BLaER1 treated with 17β-estradiol and CSF1 and Interleukin-3, amounts not matched to agents 10 nM and 100 nM (cell line): ENCODE data around the gene RCL1.

Experiments
- H3K27ac ChIP-seq, 11 experiments: shearing (Covaris generic); formaldehyde crosslinking; 2 replicates each; pipeline ENCODE4 v1.8.1; 2022
- H3K27me3 ChIP-seq, 11 experiments: shearing (Covaris generic); formaldehyde crosslinking; 2 replicates each; pipeline ENCODE4 v1.8.1; 2022
- H3K36me3 ChIP-seq, 11 experiments: shearing (Covaris generic); formaldehyde crosslinking; 2 replicates each; pipeline ENCODE4 v1.8.1; 2022
- H3K4me1 ChIP-seq, 10 experiments: shearing (Covaris generic); formaldehyde crosslinking; 2 replicates each; pipeline ENCODE4 v1.8.1; 2022
- H3K4me2 ChIP-seq, 11 experiments: shearing (Covaris generic); formaldehyde crosslinking; 2 replicates each; pipeline ENCODE4 v1.8.1; 2022
- H3K4me3 ChIP-seq, 10 experiments: shearing (Covaris generic); formaldehyde crosslinking; 2 replicates each; pipeline ENCODE4 v1.8.1; 2022
- H3K9ac ChIP-seq, 11 experiments: shearing (Covaris generic); formaldehyde crosslinking; 2 replicates each; pipeline ENCODE4 v1.8.1; 2022
- H3K9me3 ChIP-seq, 11 experiments: shearing (Covaris generic); formaldehyde crosslinking; replicated peaks in 1 of 11; 2 replicates each; pipeline ENCODE4 v1.8.1; 2022
- H4K20me1 ChIP-seq, 11 experiments: shearing (Covaris generic); formaldehyde crosslinking; 2 replicates each; pipeline ENCODE4 v1.8.1; 2022
- Cebpa-rat ChIP-seq, 11 experiments: shearing (Covaris generic); IDR thresholded peaks; 2 replicates each; pipeline ENCODE4 v1.8.1; 2022

The RCL1 gene

GRCh38 chr9:4799033-4799430 lies 6.3 kb downstream of the RCL1 start:
- Histone ChIP-seq H3K4me1 (peaks cover 26 to 47% (median 33%) of the 10 kb centered on the region in 10 experiments), H3K4me2 (peak overlapping the region in 7 of 11 experiments; percentile 39 to 61 (median 53); a peak in 11 of 22 replicates), H3K36me3 (peaks cover 0 to 42% (median 18%) of the 10 kb centered on the region in 11 experiments; a peak in 20 of 22 replicates), H3K9me3 (peaks cover 0 to 37% (median 20%) of the 10 kb centered on the region in 11 experiments; a peak in 18 of 22 replicates), H3K27me3 (no peaks in the 10 kb centered on the region), H4K20me1 (peaks cover 0 to 99% (median 78%) of the 10 kb centered on the region in 11 experiments; a peak in 16 of 22 replicates), H3K9ac (no peak overlapping the region), H3K4me3 (no peak overlapping the region), H3K27ac (peak overlapping the region in 1 of 11 experiments; percentile 15; a peak in 1 of 22 replicates)
- TF ChIP-seq Cebpa-rat (IDR thresholded peaks at IDR 0.05) = no peak

GRCh38 chr9:4799775-4800174 lies 7.0 kb downstream of the RCL1 start:
- Histone ChIP-seq H3K9me3 (peaks cover 0 to 44% (median 28%) of the 10 kb centered on the region in 11 experiments; a peak in 18 of 22 replicates), H3K27ac (no peak overlapping the region), H3K36me3 (peaks cover 0 to 49% (median 25%) of the 10 kb centered on the region in 11 experiments; a peak in 20 of 22 replicates), H3K27me3 (no peaks in the 10 kb centered on the region), H3K4me2 (peak overlapping the region in 2 of 11 experiments; percentile 59 to 61; a peak in 5 of 22 replicates), H3K4me3 (no peak overlapping the region), H3K4me1 (peaks cover 18 to 40% (median 26%) of the 10 kb centered on the region in 10 experiments), H4K20me1 (peaks cover 0 to 99% (median 78%) of the 10 kb centered on the region in 11 experiments; a peak in 16 of 22 replicates), H3K9ac (no peak overlapping the region)
- no peak for TF ChIP-seq Cebpa-rat (IDR thresholded peaks at IDR 0.05)

- H3K27me3 ChIP-seq = no peaks in the 10 kb centered on the region
- peaks cover 0 to 62% (median 30%) of the 10 kb centered on the region in 11 experiments; a peak in 20 of 22 replicates for H3K36me3 ChIP-seq
- peaks cover 0 to 99% (median 68%) of the 10 kb centered on the region in 11 experiments; a peak in 15 of 22 replicates for H4K20me1 ChIP-seq
- H3K4me3 ChIP-seq = no peak overlapping the region
- H3K9me3 ChIP-seq = peaks cover 3 to 55% (median 40%) of the 10 kb centered on the region in 11 experiments; a peak in 21 of 22 replicates
- H3K9ac ChIP-seq = no peak overlapping the region
- no peak for TF ChIP-seq Cebpa-rat (IDR thresholded peaks at IDR 0.05)
- peaks cover 15 to 43% (median 21%) of the 10 kb centered on the region in 10 experiments for H3K4me1 ChIP-seq
- H3K27ac ChIP-seq = no peak overlapping the region
- no peak overlapping the region for H3K4me2 ChIP-seq
These were observed 8.4 kb downstream of the RCL1 start for GRCh38 chr9:4801156-4801555.

- no peaks in the 10 kb centered on the region for H3K27me3 ChIP-seq
- H3K4me2 ChIP-seq = no peak overlapping the region
- no peak overlapping the region for H3K9ac ChIP-seq
- peaks cover 0 to 25% (median 7%) of the 10 kb centered on the region in 10 experiments; a peak in 14 of 20 replicates for H3K4me1 ChIP-seq
- no peak for TF ChIP-seq Cebpa-rat (IDR thresholded peaks at IDR 0.05)
- no peak overlapping the region for H3K27ac ChIP-seq
- peaks cover 0 to 100% (median 54%) of the 10 kb centered on the region in 11 experiments; a peak in 14 of 22 replicates for H4K20me1 ChIP-seq
- H3K9me3 ChIP-seq = peaks cover 19 to 70% (median 57%) of the 10 kb centered on the region in 11 experiments
- peaks cover 0 to 79% (median 49%) of the 10 kb centered on the region in 11 experiments; a peak in 21 of 22 replicates for H3K36me3 ChIP-seq
- H3K4me3 ChIP-seq = peak overlapping the region in 1 of 10 experiments; percentile 7; a peak in 1 of 20 replicates
These were observed 11.2 kb downstream of the RCL1 start for GRCh38 chr9:4803670-4804530.

- no peaks in the 10 kb centered on the region for H3K27me3 ChIP-seq
- H3K4me3 ChIP-seq = 0 out of 20 replicates have a peak overlapping the region, but pooled peaks of 1 of the 10 experiments have one; percentile 7
- H3K4me1 ChIP-seq = peaks cover 0 to 18% (median 1%) of the 10 kb centered on the region in 10 experiments; a peak in 8 of 20 replicates
- no peak overlapping the region for H3K27ac ChIP-seq
- no peak overlapping the region for H3K9ac ChIP-seq
- peaks cover 19 to 76% (median 63%) of the 10 kb centered on the region in 11 experiments for H3K9me3 ChIP-seq
- peaks cover 0 to 100% (median 60%) of the 10 kb centered on the region in 11 experiments; a peak in 14 of 22 replicates for H4K20me1 ChIP-seq
- no peak for TF ChIP-seq Cebpa-rat (IDR thresholded peaks at IDR 0.05)
- H3K4me2 ChIP-seq = peak overlapping the region in 1 of 11 experiments; percentile 36; a peak in 1 of 22 replicates
- H3K36me3 ChIP-seq = peaks cover 0 to 86% (median 55%) of the 10 kb centered on the region in 11 experiments; a peak in 21 of 22 replicates
These were observed 11.8 kb downstream of the RCL1 start for GRCh38 chr9:4804531-4805016.

- Histone ChIP-seq H3K4me1 (peaks cover 0 to 13% (median 0%) of the 10 kb centered on the region in 10 experiments; a peak in 4 of 20 replicates), H3K4me2 (peak overlapping the region in 1 of 11 experiments; percentile 52; a peak in 2 of 22 replicates), H3K36me3 (peaks cover 0 to 94% (median 61%) of the 10 kb centered on the region in 11 experiments; a peak in 21 of 22 replicates), H4K20me1 (peaks cover 0 to 100% (median 60%) of the 10 kb centered on the region in 11 experiments; a peak in 14 of 22 replicates), H3K27ac (no peak overlapping the region), H3K4me3 (no peak overlapping the region), H3K27me3 (no peaks in the 10 kb centered on the region), H3K9me3 (peaks cover 19 to 82% (median 71%) of the 10 kb centered on the region in 11 experiments), H3K9ac (no peak overlapping the region)
- TF ChIP-seq Cebpa-rat (IDR thresholded peaks at IDR 0.05) = no peak
These were observed 12.6 kb downstream of the RCL1 start for GRCh38 chr9:4805191-4805918.

GRCh38 chr9:4810565-4810964 lies 17.8 kb downstream of the RCL1 start:
- H3K27me3 ChIP-seq = no peaks in the 10 kb centered on the region
- H3K36me3 ChIP-seq = peaks cover 0 to 57% (median 34%) of the 10 kb centered on the region in 11 experiments; a peak in 19 of 22 replicates
- no peak overlapping the region for H3K27ac ChIP-seq
- H3K4me2 ChIP-seq = no peak overlapping the region
- peaks cover 29 to 92% (median 87%) of the 10 kb centered on the region in 11 experiments for H3K9me3 ChIP-seq
- H3K9ac ChIP-seq = no peak overlapping the region
- H4K20me1 ChIP-seq = peaks cover 0 to 96% (median 34%) of the 10 kb centered on the region in 11 experiments; a peak in 12 of 22 replicates
- no peak overlapping the region for H3K4me3 ChIP-seq
- peaks cover 8 to 32% (median 17%) of the 10 kb centered on the region in 10 experiments; a peak in 18 of 20 replicates for H3K4me1 ChIP-seq
- TF ChIP-seq Cebpa-rat (IDR thresholded peaks at IDR 0.05) = no peak

- peaks cover 10 to 35% (median 20%) of the 10 kb centered on the region in 10 experiments; a peak in 18 of 20 replicates for H3K4me1 ChIP-seq
- peaks cover 0 to 46% (median 32%) of the 10 kb centered on the region in 11 experiments; a peak in 19 of 22 replicates for H3K36me3 ChIP-seq
- H3K9ac ChIP-seq = no peak overlapping the region
- H3K4me3 ChIP-seq = no peak overlapping the region
- TF ChIP-seq Cebpa-rat (IDR thresholded peaks at IDR 0.05) = no peak
- H4K20me1 ChIP-seq = peaks cover 0 to 96% (median 46%) of the 10 kb centered on the region in 11 experiments; a peak in 12 of 22 replicates
- H3K4me2 ChIP-seq = peak overlapping the region in 3 of 11 experiments; percentile 27 to 53 (median 46); a peak in 5 of 22 replicates
- H3K27ac ChIP-seq = no peak overlapping the region
- no peaks in the 10 kb centered on the region for H3K27me3 ChIP-seq
- peaks cover 20 to 83% (median 76%) of the 10 kb centered on the region in 11 experiments for H3K9me3 ChIP-seq
These were observed 19.1 kb downstream of the RCL1 start for GRCh38 chr9:4811824-4812223.
